ENCODE measurements around the gene ADAM33.

The ADAM33 gene

GRCh38 chr20:3681352-3681930 lies 369 bp downstream of the ADAM33 start:
- no peak overlapping the region for H3K27ac ChIP-seq (ENCODE audit: low read length)

GRCh38 chr20:3680701-3681351 lies 984 bp downstream of the ADAM33 start:
- Histone ChIP-seq H3K9me3 (replicated peaks; ENCODE audit: insufficient read depth, low read length) (no peaks in the 10 kb centered on the region), H3K36me3 (replicated peaks; ENCODE audit: insufficient read depth, low read length) (no peaks in the 10 kb centered on the region), H3K9me2 (replicated peaks; ENCODE audit: insufficient read depth, low read length) (no peaks in the 10 kb centered on the region), H3K9ac (ENCODE audit: low read length) (no peak overlapping the region), H3F3A (ENCODE audit: insufficient read depth, low read length) (no peaks in the 10 kb centered on the region), H3K79me2 (ENCODE audit: low read length) (no peaks in the 10 kb centered on the region), H3K4me3 (ENCODE audit: low read length) (no peak overlapping the region), H3K4me2 (ENCODE audit: low read depth, low read length) (no peak overlapping the region), H3K4me1 (ENCODE audit: low read length) (no peaks in the 10 kb centered on the region), H2AFZ (ENCODE audit: low read length) (no peak overlapping the region), H3K27me3 (replicated peaks; ENCODE audit: insufficient read depth, low read length) (peaks cover 74% of the 10 kb centered on the region), H3K27ac (ENCODE audit: low read length) (no peak overlapping the region), H4K20me1 (ENCODE audit: insufficient read depth, low read length) (no peaks in the 10 kb centered on the region)
- no peak for DNase-seq
- TF ChIP-seq EZH2phosphoT487 (IDR thresholded peaks at IDR 0.05; ENCODE audit: low read length) (no peak), EZH2 (optimal IDR thresholded peaks at IDR 0.05; ENCODE audit: low read depth, low read length) (no peak)

More at GRCh38 chr20:3681352-3681930, 369 bp downstream of the ADAM33 start:
- Histone ChIP-seq H4K20me1 (ENCODE audit: insufficient read depth, low read length) (no peaks in the 10 kb centered on the region), H3K9me2 (replicated peaks; ENCODE audit: insufficient read depth, low read length) (no peaks in the 10 kb centered on the region), H3K9ac (ENCODE audit: low read length) (no peak overlapping the region), H3K79me2 (ENCODE audit: low read length) (no peaks in the 10 kb centered on the region), H3K4me1 (ENCODE audit: low read length) (no peaks in the 10 kb centered on the region), H3K36me3 (replicated peaks; ENCODE audit: insufficient read depth, low read length) (no peaks in the 10 kb centered on the region), H2AFZ (ENCODE audit: low read length) (no peak overlapping the region), H3K27me3 (replicated peaks; ENCODE audit: insufficient read depth, low read length) (peaks cover 72% of the 10 kb centered on the region), H3K4me2 (ENCODE audit: low read depth, low read length) (no peak overlapping the region), H3K9me3 (replicated peaks; ENCODE audit: insufficient read depth, low read length) (no peaks in the 10 kb centered on the region), H3F3A (ENCODE audit: insufficient read depth, low read length) (no peaks in the 10 kb centered on the region), H3K4me3 (ENCODE audit: low read length) (no peak overlapping the region)
- TF ChIP-seq EZH2 (optimal IDR thresholded peaks at IDR 0.05; ENCODE audit: low read depth, low read length), result no peak
- no peak for TF ChIP-seq CTCF (IDR thresholded peaks at IDR 0.05; ENCODE audit: low read length)
- no peak for TF ChIP-seq EZH2phosphoT487 (IDR thresholded peaks at IDR 0.05; ENCODE audit: low read length)
- no peak for DNase-seq

- H3K4me2 ChIP-seq (ENCODE audit: low read depth, low read length), result no peak overlapping the region
- no peaks in the 10 kb centered on the region for H3K9me2 ChIP-seq (replicated peaks; ENCODE audit: insufficient read depth, low read length)
- no peaks in the 10 kb centered on the region for H3K36me3 ChIP-seq (replicated peaks; ENCODE audit: insufficient read depth, low read length)
- TF ChIP-seq EZH2 (optimal IDR thresholded peaks at IDR 0.05; ENCODE audit: low read depth, low read length) (no peak), CTCF (IDR thresholded peaks at IDR 0.05; ENCODE audit: low read length) (no peak), EZH2phosphoT487 (IDR thresholded peaks at IDR 0.05; ENCODE audit: low read length) (no peak)
- DNase-seq, result no peak
- H4K20me1 ChIP-seq (ENCODE audit: insufficient read depth, low read length), result no peaks in the 10 kb centered on the region
- no peaks in the 10 kb centered on the region for H3F3A ChIP-seq (ENCODE audit: insufficient read depth, low read length)
- H3K27ac ChIP-seq (ENCODE audit: low read length), result no peak overlapping the region
- H3K9ac ChIP-seq (ENCODE audit: low read length), result no peak overlapping the region
- no peaks in the 10 kb centered on the region for H3K4me1 ChIP-seq (ENCODE audit: low read length)
- H3K4me3 ChIP-seq (ENCODE audit: low read length), result no peak overlapping the region
- peaks cover 77% of the 10 kb centered on the region for H3K27me3 ChIP-seq (replicated peaks; ENCODE audit: insufficient read depth, low read length)
- no peaks in the 10 kb centered on the region for H3K9me3 ChIP-seq (replicated peaks; ENCODE audit: insufficient read depth, low read length)
- no peak overlapping the region for H2AFZ ChIP-seq (ENCODE audit: low read length)
- no peaks in the 10 kb centered on the region for H3K79me2 ChIP-seq (ENCODE audit: low read length)
Measured at GRCh38 chr20:3679749-3680700, 1.8 kb downstream of the ADAM33 start.
